Right renal cortex interstitium (tissue), 3 donors: Measurements from ENCODE around the gene COX7A2L. TPM values are rescaled to one million over a fixed set of nuclear protein-coding genes. Genes with fewer than 3 reads are reported as not detected.
"Not testable (repeated sequence)": the region's sequence is repeated elsewhere in the genome, so short reads cannot be mapped to it uniquely, and the experiment has no call there.

ENCODE experiments used
- DNase-seq, 3 donors: peaks; one replicate each; pipeline ENCODE4 v3.0.0-alpha.2; 2013; ENCODE audit warnings: low read depth in 3 of 3, low spot score in 2 of 3
- polyA plus RNA-seq, 3 donors: library from polyadenylated mRNA; unstranded; fragments of 120-200 nt; gene quantifications; one replicate each; pipeline ENCODE4 v1.2.1, GENCODE V29; 2013; ENCODE audit not compliant: insufficient read length in 3 of 3

The COX7A2L gene
- polyA plus RNA-seq, 3 donors, result 188 to 223 (median 190) TPM

- DNase-seq, result no peak
Observed at GRCh38 chr2:42340045-42340937, 20.7 kb downstream of the COX7A2L start.

- DNase-seq, result no peak
Observed at GRCh38 chr2:42339191-42339912, 21.7 kb downstream of the COX7A2L start.

DNA sequence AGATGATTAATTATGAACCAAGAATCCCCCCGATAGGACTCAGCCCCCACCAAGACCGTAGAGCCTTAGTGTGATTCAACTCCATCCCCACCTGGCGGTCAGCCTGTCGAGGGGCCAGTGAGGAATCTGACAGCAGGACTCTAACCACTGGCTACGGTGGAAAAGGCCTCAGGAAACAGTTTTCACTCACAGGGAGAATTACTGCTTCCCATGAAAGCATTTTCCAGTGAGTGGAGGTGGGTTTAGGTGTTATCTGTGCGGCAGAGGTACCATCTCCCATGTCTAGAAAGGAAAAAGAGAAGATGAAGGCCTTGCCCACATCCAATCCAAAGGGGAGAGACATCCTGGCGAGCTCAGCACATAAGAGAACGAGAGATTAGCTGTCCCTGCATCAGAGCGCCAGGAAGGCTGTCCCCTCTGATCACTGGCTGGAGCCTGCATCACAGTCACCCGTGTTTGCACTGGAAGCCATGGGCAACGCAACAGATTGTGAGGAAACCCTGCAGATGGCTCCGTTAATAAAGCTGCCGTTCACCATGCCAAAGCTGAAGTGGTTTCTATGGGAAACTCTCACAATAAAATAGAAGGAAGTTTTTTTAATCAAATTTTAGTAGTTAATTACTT is 22.3 kb downstream of the COX7A2L start:
- no peak for DNase-seq

DNA sequence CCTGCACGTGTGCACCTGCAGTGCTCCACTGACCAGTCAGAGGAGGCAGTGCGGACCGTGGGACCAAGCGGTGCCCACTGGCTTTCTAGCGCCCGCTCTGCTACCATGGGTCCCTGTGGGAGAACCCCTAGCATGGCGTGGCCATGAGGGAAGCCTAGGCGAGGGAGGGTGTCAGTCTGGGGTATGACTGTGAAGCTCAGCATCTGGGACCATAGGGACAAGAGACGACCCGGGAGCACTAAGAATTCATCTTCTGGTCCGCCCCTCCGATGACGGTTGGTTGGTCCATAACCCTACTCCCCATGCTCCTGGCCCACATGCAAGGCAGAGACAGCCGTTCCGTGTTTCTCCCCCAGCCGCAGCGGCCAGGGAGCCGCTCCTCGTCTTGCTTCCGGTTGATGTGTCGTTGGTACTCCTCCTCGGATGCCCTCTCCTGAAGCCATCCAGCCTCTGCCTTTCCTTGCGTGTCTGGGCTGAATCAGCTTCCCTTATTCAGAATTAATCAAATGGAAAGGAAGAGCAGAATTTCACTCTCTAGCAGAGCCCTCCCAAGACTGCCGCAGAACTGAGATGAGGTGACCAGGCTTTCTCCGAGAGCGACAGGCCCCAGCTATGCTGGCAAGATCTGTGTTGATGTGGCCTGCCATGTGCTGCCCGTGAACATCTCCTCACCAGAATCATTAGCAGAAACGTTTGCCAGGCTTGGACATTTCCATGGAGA is 23.0 kb downstream of the COX7A2L start:
- DNase-seq, result no peak

DNA sequence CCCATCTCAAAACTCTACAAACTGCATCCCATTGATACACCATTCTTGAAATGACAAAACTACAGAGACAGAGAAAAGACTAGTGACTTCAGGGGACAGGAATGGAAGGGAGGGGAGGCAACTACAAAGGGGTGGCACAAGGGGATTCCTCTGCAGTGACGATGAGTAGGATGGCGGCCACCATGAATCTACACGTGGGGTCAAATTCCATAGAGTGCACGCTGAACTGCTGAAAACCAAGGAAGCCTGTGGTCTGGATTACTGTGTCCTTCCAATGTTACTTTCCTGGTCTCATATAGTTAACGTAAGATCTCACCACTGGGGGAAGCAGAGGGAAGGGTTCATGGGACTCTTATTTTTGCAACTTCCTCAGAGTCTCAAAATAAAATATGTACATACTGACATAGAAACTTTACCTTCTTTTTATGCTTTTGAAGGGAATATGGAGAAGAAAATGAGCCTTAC is 23.6 kb downstream of the COX7A2L start:
- no peak for DNase-seq

DNA sequence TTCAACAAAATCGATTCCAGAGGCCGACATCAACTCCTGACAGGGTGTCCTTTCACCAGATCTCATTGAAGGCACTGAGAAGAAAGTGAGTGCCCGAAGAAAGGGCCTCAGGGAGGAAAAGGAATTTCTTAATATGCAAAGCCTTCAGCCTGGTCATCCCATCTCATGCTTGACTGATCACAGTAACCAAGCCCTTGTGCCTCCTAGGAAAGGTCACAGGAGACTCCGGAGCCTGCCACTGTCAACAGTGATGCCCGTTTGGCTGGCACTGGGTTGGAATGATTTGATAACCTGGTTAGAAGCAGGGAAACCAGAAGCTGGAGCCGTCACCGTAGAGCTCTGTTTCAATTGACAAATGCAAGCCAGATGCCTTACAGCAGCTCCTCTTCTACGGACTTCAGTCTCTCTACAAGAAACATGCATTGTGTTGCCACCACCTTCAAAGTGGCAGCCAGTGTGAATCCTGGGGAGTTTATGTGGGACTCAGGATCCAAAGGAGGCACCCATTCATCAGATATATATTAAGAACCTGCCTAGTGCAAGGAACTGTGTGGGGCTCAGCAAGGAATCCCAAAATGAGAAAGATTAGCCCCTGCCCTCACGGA is 24.6 kb downstream of the COX7A2L start:
- no peak for DNase-seq

DNA sequence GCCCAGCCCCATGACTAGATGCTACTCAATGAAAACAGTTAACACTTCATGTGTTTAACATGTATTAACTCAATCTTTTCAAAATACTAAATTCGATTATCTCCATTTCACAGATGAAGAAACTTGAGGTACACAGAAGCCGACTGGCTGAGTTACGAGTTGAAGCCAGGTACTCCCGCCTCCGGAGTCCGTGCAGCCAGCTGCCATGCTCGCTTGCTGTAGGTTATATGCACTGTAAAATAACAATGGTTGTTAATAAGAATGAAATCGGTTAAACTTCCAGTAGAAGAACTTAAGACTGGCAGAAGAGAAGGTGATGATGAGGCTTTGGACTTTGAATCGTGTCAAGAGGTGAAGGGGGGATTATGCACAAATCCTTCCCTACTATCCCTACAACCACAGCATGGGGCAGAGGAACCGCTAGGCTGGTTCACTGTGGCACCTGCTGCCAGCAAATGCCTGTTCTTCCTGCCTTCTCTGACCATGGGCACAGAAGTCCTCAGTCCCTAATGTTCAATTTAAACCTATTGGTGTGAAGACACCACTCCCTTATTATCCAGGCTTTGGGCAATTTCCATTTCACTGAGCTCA is 25.4 kb downstream of the COX7A2L start:
- no peak for DNase-seq

- DNase-seq, result not testable (repeated sequence)
Observed at GRCh38 chr2:42334865-42335264, 26.2 kb downstream of the COX7A2L start.

DNA sequence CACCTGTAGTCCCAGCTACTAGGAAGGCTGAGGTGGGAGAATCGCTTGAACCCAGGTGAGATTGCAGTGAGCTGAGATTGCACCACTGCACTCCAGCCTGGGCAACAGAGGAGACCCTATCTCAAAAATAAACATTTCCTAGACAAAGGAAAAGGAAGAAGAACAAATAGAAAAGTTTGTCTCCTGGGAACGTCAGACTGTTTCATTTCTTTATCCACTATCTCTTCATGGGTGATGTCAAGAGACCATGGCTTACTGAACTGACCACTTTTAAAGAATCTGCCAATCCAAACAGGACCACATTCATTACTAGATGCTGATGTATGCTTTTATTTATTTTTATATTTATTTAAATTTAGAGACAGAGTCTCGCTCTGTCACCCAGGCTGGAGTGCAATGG is 26.8 kb downstream of the COX7A2L start:
- no peak for DNase-seq

- DNase-seq, result no peak
Observed at GRCh38 chr2:42333579-42333978, 27.4 kb downstream of the COX7A2L start.

DNA sequence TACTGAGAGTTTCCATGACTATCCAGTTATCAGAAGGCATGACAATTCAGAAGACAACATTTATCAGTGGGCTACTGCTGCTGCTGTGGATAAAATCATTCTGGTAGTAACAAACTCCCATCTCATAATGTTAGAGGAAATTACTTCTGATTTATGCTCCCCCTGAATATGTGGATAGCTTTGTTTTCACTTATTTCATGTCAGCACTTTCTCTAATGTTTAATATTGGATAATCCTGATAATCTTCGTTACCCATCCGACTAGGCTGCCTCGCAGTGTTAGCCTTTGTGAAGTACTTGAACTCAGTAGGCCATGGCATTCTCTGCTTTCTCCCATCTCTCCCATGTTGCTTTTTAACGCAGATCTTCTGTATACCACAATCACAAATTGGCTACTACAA is 28.4 kb downstream of the COX7A2L start:
- no peak for DNase-seq

DNA sequence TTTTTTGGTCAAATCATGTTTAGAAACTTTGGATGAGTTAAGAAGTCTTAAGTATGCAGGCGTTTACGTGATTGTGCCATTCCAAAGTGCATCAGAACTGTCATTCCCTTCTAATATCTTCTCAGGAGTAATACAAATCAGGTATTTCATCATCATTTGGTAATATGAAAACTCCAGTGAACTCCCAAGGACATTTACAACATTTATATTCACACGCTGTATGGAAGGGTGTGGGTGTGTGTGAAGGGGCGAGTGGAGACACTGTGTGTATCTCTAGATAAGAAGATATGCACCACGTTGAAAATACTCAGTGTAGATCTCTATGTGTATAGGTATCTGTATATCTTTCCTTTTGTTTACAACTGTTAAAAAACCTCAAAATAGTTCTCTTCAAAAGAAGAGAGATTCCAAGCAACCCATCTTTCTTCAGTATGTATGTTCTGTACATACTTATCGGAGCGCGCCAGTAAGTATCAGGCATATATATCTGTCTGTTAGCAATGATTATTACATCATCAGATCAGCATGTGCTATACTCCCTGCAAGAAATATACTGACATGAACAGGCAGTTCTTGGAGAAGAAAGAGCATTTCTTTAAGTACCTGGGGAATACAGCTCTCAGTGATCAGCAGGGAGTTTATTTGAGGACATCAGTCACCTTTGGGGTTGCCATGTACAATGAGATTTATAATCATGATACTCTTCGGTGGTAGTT is 29.3 kb downstream of the COX7A2L start:
- no peak for DNase-seq

DNA sequence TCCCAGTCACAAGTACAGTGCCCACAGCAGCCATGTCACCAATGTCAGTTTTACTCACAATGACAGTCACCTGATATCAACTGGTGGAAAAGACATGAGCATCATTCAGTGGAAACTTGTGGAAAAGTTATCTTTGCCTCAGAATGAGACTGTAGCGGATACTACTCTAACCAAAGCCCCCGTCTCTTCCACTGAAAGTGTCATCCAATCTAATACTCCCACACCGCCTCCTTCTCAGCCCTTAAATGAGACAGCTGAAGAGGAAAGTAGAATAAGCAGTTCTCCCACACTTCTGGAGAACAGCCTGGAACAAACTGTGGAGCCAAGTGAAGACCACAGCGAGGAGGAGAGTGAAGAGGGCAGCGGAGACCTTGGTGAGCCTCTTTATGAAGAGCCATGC is 31.3 kb downstream of the COX7A2L start:
- no peak for DNase-seq

- no peak for DNase-seq
Observed at GRCh38 chr2:42328923-42329322, 32.1 kb downstream of the COX7A2L start.

DNA sequence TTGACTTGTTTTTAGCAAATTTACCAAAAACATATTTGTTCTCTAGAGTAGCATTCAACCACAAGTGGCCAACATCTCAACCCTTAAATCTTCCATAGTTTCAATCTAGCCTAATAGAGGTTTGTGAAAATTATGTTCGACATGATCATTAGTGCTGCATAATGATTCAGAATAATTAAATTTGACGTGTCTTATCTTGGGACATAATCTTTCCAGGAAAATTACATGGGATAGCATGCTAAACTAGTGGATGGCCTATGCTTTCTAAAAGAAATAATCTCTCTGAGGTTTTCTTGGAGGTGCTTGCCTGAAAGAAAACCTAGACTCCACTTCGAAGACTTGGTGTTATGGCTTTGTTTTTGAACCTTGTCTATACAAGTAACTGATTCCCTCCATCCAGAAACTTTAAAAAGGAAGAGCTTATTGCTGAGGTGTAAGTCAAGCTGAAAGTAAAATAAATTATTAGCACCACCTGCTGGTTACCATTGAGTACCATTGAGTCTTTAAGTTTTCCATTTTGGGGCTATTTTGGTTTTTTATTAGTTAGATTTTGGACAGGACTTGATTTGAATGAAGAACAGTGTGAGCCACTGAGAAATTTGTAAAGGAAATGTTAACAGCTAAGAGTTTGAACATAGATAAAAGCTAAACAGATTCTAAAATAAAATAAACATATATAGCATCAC is 32.7 kb downstream of the COX7A2L start:
- DNase-seq, result no peak

DNA sequence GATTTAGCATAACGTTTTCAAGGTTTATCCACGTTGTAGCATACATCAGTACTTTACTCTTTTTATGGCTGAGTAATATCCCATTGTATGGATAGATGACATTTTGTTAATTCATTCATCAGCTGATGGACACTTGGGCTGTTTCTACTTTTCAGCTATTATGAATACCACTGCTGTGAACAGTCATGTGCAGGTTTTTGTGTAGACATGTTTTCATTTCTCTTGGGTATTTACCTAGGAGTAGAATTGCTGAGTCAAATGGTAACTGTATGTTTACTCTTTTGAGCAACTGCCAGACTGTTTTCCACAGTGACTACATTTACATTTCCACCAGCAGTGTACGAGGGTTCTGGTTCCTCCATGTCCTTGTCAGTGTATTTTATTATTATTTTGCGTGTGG is 33.9 kb downstream of the COX7A2L start:
- DNase-seq, result no peak

- DNase-seq, result no peak
Observed at GRCh38 chr2:42325609-42326008, 35.4 kb downstream of the COX7A2L start.

- DNase-seq, result no peak
Observed at GRCh38 chr2:42324949-42325348, 36.1 kb downstream of the COX7A2L start.

GRCh38 chr2:42324244-42324643 is 36.8 kb downstream of the COX7A2L start:
- no peak for DNase-seq
